GM18873 (cell line): ENCODE measurements around the gene ENTPD2.
"Not testable (repeated sequence)": the region's sequence is repeated elsewhere in the genome, so short reads cannot be mapped to it uniquely, and the experiment has no call there.

ENCODE experiments used
- ATAC-seq: cut with Tn5 transposase; IDR thresholded peaks from one replicate; pipeline ENCODE4 v1.9.1; 2021; ENCODE audit warnings: mild to moderate bottlenecking, moderate library complexity, moderate number of reproducible peaks; ENCODE audit not compliant: unreplicated experiment, low FRiP score

ENTPD2 gene

GRCh38 chr9:137065336-137065967 is 11.6 kb upstream of the ENTPD2 start:
- ATAC-seq, result no peak

DNA sequence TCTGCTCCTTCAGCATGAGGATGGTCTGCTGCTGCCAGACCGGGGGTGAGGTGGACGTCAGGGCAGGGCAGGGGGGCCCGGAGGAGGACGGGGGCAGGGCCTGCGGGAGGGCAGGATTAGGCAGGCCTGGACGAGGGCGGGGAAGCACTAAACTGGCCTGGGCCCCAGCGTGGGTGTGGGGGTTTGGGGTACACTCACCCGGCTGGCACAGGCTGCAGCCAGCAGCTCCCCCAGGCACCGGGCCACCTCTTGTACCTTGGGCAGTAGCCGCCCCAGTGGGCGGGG is 11.0 kb upstream of the ENTPD2 start:
- no peak for ATAC-seq

- no peak for ATAC-seq
These were observed 10.4 kb upstream of the ENTPD2 start for GRCh38 chr9:137064027-137064879.

GRCh38 chr9:137063311-137064026 is 9.6 kb upstream of the ENTPD2 start:
- ATAC-seq, result no peak

- not testable (repeated sequence) for ATAC-seq
These were observed 8.9 kb upstream of the ENTPD2 start for GRCh38 chr9:137062798-137063197.

GRCh38 chr9:137062384-137062783 is 8.5 kb upstream of the ENTPD2 start:
- no peak for ATAC-seq

DNA sequence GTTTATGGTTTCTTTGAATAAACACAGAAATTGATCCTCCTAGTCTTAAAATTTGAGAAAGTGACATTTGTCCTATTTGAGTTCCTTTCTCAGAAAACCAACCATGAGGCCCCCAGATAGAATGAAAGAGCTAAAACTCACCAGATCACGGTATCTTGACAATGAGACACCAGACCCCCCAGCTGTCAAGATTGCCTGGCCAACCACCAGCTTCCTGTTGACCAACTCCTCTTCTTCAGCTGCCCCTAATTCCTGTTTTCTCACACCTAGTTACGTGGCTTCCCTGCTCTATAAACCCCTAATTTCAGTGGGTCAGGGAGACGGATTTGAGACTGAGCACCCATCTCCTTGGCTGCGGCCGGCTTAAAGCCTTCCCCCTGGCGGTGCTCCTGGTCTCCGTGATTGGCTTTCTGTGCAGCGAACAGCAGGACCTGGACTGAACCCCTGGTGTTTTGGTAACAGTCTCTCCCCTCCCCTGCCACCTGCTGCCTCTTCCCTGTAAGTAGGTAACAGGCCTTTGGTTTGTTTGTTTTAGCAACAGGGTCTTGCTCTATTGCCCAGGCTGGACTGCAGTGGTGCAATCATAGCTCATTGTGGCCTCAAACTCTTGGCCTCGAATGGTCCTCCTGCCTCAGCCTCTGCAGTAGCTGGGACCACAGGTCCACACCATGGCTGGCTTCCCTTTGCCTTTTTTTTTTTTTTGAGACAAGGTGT is 4.8 kb upstream of the ENTPD2 start:
- no peak for ATAC-seq

DNA sequence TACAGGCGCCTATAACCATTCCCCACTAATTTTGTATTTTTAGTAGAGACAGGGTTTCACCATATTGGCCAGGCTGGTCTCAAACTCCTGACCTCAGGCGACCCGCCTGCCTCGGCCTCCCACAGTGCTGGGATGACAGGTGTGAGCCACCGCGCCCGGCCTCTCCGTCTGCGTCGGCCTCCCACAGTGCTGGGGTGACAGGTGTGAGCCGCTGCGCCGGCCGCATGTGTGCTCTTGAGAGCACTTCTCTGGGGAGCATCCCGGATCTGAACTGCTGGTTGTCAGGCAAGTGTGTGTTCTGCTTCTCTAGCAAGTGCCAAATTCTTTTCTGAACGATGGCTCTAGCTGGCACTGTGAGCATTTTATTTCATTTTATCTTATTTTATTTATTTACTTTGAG is 3.7 kb upstream of the ENTPD2 start:
- no peak for ATAC-seq

- no peak for ATAC-seq
These were observed 3.0 kb upstream of the ENTPD2 start for GRCh38 chr9:137056739-137057415.

DNA sequence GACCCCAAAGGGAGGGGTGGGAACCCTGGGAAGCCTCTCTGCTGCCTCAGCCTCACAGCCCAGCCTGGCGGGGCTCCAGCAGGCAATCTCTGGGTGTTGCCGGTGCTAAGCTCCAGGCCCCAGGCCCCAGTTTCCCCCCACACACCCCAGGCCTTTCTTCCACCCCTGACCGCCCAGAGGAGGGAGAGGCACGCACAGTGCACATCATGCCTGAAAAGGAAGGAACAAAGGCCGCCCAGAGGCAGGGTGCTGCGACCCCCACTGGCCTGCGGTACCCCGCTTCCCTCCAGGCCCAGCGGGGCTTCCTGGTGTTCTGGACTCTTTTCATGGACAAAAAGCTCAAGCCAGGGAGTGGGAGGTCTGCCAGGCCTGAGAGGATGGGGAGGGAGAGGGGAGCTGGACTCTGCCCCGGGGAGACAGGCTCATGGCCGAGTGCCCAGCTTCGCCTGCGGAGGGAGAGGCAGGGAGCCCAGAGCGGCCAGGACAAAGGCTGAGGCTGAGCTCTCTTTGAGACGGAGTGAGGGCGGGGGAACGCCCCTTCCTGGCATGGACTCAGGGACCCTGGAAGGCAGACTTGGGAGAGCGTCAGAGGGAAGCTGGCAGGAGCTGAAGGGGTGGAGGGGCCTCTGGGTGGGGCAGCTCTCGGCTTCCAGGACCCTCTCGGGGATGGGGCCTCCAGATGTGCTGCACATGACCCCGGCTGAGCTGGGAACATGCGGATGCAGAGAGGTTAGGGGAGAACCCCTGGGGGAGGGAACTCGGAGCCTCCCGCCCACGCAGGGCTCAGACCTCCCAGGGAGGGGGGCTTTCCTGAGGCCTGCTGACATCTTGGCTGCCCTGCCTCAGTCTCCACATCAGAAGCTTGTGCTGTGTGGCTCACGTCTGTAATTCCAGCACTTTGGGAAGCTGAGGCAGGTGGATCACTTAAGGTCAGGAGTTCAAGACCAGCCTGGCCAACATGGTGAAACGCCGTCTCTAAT is 1.8 kb upstream of the ENTPD2 start:
- no peak for ATAC-seq

DNA sequence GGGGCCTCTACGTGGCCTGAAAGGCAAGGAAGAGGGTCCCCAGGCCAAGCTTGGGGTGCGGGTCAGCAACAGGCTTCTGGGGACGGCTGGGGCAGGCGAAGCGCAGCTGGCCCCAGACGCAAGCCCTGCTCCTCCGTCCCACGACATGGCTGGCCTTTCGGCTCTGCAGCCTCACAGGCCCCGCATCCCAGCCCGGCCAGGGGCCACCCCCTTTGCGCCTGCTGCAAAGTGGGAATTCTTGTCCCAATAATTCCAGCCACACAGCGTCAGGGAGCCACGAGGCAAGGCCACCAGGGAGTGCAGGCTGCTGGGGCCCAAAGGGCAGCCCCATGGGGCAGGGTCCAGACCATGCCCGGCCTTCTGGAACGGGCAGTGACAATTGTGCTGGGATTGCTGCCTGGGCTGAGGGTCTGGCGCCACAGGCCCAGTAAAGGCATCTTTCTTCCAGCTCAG is 1.1 kb upstream of the ENTPD2 start:
- no peak for ATAC-seq

DNA sequence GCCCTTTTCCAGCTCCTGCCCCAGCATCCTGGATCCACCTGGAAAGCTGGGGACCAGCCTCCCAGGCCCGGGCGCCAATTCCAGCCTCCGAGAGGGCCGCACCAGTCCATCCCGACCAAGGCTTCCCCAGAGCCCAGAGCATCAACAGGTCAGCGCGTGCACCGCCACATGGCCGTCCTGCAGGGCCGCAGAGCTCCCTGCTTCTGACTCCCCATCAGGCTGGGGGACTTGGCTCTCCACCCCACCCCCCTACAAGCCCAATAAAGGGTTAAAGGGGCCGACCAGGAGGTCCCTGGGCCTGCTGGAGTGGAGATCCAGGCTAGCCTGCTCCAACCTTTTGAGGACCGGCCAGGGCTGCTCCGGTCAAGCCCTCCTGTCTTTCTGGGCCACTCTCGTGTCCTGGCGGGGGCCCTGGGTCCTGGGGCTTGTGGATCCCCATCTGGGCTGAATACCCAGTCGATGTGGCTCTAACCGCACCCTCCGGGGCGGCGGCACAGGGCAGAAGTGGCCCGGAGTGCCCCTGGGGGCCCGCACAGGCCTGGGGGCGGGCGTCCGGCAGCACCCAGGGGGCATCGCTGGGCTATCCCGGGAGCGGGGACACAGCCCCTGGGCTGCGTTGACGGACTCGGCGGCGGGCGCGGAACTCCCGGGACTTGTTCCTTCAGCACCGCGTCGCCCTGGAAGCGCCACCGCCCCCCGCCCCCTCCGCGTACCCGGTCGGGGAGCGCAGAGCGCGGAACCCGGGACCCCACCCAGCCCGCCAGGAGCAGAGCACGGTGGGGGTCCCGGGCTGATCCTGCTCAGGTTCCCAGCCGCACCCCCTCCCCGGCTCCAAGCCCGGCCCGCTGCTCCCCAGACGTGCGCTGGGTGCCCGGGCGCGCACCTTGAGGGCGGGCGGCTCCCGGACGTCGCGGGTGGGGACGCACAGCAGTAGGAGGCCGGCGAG is 590 bp downstream of the ENTPD2 start:
- no peak for ATAC-seq

GRCh38 chr9:137052293-137052692 is 1.6 kb downstream of the ENTPD2 start:
- ATAC-seq, result no peak

DNA sequence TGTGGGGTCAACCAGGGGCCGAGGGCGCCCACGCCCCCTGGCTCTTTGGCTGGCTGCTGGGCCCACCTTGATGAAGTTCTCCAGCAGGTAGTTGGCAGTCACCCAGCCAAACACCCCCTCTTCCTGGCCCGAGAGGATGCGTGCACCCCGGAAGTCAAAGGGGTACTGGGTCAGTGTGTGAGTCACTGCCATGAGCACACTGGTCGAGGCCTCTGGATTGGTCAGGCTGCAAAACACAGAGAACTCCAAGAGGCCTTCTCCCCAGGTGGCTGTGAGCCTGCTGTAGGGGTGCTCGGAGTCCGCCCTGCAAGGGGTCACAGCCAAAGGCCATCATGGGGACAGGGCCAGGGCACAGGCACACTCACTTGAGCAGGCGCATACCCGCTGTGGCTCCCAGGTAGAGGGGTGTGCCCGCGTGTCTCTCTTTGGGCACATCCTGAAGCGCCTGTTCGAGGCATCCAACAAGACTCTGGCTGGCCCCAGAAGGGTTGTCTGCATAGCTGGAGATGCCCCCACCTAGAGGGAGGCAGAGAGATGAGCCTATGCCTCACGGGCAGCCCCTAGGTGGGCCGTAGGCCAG is 2.6 kb downstream of the ENTPD2 start:
- no peak for ATAC-seq

GRCh38 chr9:137050570-137050969 is 3.3 kb downstream of the ENTPD2 start:
- no peak for ATAC-seq

DNA sequence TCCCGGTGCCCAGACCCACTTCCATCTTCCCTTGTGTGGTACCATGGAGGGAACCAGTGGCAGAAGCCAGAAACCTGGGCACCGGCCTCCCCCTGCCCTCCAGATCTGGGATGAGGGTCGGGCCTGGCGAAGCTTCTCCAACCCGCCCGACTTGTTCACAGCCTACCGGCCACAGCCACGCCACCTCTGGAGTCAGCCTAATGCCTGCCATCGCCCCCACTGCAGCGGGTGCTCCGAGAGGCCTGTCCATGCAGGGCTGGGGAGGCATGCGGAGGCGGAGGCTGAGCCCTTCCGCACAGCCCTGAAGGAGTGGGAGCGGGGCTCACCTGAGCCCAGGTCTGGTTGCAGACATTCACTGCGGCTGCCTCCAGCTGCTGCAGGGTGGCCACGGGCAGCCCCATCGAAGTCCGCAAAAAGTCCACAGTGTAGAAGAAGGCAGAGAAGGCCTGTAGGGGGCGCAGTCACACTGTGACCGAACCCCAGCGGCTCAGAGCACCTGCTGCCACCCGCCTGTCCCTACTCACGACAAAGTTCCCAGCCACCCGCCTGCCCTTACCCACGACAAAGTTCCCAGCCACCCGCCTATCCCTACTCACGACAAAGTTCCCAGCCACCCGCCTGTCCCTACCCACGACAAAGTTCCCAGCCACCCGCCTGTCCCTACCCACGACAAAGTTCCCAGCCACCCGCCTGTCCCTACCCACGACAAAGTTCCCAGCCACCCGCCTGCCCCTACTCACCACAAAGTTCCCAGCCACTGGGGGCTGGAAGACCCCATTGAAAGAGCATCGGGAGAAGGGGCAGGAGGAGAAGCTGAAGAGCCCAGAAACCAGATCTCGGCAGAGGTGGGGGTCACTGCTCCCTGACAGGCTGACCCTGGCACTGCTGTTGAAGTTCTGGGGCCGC is 4.1 kb downstream of the ENTPD2 start:
- no peak for ATAC-seq
